Stimulated activated CD8-positive, alpha-beta memory T cell treated with anti-CD3 and anti-CD28 coated beads, Interleukin-7, amount 100 ng/mL, for 48 hours (primary cell): ENCODE data around the gene PECR.
"Not testable (repeated sequence)": the region's sequence is repeated elsewhere in the genome, so short reads cannot be mapped to it uniquely, and the experiment has no call there.

Source experiments
- DNase-seq, 2 donors: peaks; one replicate each; pipeline ENCODE4 v3.0.0-alpha.2; 2020; ENCODE audit warnings: low read depth in 1 of 2; ENCODE audit errors: extremely low read depth in 1 of 2

PECR gene

GRCh38 chr2:216107320-216107719 lies 25.7 kb upstream of the PECR start:
- DNase-seq = no peak

DNA sequence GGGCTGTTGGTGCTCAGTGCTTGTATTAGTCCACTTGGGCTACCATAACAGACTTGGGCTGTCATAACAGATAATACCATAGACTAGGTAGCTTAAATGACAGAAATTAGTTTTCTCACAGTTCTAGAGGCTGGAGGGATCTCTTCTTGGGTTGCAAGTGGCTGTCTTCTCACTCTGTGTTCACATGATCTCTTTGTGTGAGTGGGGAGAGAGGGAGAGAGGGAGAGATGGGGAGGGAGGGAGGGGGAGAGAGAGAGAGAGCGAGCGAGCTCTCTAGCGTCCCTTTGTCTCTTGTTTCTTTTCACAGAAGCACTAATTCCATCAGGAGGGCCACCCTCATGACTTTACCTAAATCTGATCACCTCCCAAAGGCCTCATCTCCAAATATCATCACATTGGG lies 23.1 kb upstream of the PECR start:
- no peak for DNase-seq

- no peak for DNase-seq
Observed at GRCh38 chr2:216103213-216103612, 21.6 kb upstream of the PECR start.

GRCh38 chr2:216101109-216101508 lies 19.5 kb upstream of the PECR start:
- DNase-seq = no peak

DNA sequence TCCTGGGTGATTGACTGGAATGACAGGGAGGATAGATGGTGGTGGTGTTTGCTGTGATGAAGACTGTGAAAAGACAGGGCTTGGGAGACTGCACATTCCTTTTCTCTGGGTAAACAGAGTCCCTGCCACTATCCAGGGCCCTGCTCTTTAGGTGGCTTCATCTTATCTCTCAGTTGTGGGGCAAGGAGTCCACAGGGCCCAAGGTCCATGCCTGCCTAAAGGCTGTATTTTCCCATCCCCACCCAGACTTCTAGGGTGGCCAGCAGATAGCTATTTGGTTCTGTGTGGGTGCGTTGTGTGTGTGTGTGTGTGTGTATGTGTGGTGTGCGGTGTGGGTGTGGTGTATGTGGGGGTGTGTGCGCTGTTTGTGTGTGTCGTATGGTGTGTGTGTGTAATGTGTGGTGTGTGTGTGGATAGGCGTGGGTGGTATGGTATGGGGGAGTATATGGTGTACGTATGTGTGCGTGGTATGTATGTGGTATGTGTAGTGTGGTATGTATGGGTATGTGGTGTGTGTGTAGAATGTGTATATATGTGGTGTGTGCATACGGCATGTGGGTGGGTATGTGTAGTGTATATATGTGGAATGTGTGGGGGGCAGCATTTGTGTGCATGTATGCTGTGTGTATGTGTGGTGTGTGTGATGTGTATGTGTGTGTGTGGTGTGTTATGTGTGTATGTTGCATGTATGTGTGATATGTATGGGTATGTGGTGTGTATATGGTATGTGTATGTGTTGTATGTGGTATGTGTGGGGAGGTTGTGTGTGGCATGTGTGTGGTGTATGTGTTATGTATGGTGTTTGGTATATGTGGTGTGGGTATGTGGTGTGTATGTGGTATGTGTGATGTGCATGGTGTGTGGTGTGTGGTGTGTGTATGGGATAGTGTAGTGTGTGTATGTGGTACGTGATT lies 17.1 kb upstream of the PECR start:
- DNase-seq = no peak

- no peak for DNase-seq
Observed at GRCh38 chr2:216094701-216095100, 13.1 kb upstream of the PECR start.

- no peak for DNase-seq
Observed at GRCh38 chr2:216092646-216093045, 11.0 kb upstream of the PECR start.

DNA sequence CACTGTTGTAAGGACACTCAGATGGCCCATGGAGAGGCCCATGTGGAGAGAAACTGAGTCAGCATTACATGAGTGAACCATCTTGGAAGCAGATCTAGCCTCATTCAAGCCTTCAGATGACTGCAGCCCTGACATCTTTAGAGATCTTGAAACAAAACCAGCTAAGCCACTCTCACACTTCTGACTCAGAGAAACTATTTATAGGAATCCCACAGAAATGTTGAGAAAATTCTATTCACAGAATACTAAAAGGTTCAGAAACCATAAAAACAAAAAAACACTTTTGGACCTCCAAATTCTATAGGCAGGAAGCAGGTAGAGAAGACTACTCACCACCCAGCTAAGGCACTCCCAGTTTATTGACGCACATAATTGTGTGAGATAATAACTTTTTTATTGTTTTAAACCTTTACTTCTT lies 8.8 kb upstream of the PECR start:
- no peak for DNase-seq

DNA sequence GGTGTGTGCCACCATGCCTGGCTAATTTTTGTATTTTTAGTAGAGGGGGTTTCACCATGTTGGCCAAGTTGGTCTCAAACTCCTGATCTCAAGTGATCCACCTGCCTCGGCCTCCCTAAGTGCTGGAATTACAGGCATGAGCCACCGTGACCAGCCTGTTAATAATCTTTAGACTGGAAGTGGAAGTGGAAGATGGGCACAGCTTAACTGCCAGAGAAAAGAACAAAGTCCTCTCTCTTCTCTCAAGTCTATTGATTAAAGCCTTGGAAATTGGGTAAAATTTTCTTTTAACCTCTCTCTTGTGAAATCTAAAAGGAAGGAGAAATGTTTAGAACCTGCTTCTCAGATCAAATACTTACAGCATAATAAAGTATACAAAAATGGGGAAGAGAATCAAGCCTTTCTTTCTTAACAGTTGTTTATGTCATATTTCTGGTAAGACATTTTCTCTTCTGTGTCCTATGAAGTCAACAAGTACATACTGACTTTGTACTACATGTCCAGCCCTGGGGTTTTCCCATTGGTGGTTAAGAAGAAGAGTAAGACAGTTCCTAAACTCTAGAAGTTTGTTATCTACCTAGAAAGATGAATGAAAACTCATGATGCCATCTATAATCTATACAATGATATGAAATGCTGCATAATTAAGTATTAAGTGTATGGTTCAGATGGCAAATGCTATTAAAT lies 4.7 kb upstream of the PECR start:
- DNase-seq = no peak

- DNase-seq = no peak
Observed at GRCh38 chr2:216084547-216084946, 2.9 kb upstream of the PECR start.

GRCh38 chr2:216083464-216084281 lies 2.1 kb upstream of the PECR start:
- DNase-seq = no peak

- DNase-seq = no peak
Observed at GRCh38 chr2:216082805-216083204, 1.2 kb upstream of the PECR start.

DNA sequence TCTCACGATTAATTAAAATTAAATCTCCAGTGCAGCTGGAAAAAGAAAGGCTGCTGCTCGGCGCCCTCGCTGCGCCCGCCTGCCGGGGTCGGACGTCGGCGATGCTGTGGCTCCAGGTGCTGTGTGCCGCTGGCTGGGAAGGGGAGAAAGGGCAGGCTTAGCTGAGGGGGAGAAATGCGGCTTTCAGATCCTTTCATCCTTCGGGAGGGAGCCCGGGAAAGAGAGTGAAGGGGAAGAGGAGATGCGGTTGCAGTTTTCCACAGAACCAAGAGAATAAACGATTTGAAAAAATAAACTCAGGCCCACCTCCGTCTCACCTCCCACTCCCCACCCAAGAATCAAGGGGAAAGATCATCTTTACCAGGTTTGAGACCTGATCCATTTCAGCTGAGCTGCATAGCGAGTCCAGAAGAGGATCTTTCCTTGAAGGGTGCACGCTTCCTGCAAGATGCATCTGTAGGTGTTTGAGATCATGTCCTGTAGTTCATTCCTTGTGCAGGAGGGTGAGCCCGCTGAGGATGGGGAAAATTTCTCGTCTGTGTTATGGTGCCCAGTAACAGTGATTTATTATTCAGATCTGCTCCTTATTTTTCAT lies 605 bp upstream of the PECR start:
- no peak for DNase-seq

DNA sequence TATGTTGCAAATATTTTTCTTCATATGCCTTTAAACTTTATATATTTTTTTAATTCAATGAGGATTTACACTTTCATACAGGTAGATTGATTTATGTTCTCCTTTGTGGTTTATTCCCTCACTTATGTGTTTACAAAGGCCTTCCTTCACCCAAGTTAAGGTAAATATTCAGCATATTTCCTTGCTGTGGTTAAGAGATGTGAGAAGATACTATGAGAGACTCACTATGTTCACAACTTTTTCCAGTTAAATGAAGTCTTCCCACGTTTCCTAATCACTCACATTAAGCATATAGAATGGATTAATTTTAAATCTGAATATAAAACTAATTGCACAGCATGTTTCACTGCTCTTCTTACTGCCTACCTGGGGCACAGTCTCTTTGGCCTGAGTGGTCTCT lies 597 bp downstream of the PECR start:
- no peak for DNase-seq

GRCh38 chr2:216080048-216080447 lies 1.6 kb downstream of the PECR start:
- DNase-seq = not testable (repeated sequence)

DNA sequence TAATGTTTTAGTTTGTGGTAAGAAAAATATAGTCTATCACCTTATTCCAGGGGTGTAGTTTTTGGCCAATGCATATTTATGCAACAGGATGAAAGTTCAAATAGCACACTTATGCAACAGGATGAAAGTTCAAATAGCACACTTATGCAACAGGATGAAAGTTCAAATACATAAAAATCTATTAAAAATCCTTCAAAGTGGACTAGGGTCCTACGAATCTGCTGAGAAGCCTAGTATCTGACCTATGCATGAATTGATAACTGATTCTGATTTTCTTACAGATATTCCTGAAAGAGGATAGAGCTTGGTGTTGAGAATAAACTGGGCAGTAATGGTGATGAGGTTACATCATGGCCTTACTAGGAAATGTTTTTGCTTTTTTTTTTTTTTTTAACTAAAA lies 2.8 kb downstream of the PECR start:
- DNase-seq = no peak

- no peak for DNase-seq
Observed at GRCh38 chr2:216075510-216076485, 5.8 kb downstream of the PECR start.

DNA sequence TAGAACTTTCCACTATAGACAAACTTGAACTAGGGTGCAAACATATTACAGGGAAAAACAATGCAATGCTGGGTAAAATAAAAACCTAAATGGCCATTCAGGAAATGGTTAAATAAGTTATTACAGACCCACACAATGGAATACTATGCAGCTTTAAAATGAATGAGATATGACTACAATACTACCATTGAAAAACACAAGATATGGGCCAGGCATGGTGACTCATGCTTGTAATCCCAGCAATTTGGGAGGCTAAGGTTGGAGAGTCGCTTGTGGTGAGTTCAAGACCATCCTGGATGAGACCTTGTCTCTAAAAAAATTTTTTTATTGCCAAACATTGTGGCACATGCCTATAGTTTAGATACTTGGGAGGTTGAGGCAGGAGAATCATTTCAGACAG lies 6.8 kb downstream of the PECR start:
- DNase-seq = no peak

DNA sequence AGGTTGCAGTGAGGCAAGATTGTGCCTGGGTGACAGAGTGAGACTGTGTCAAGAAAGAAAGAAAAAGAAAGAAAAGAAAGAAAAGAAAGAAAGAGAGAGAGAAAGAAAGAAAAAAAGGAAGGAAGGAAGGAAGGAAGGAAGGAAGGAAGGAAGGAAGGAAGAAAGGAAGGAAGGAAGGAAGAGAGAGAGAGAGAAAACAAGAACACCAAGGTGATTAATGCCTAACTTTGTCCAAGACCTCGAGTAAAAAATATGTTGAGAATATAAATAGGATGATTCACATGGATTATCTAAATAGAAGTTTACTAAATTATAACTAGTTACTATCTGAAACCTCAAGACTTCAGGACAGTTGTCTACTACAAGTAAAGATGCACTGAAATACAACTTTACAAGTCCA lies 7.2 kb downstream of the PECR start:
- no peak for DNase-seq

- no peak for DNase-seq
Observed at GRCh38 chr2:216073773-216074172, 7.8 kb downstream of the PECR start.
